ENCODE data around the gene ADCY2.
A peak's percentile ranks its signal among the peaks of the same experiment; 100 is the strongest.

The ADCY2 gene

DNA sequence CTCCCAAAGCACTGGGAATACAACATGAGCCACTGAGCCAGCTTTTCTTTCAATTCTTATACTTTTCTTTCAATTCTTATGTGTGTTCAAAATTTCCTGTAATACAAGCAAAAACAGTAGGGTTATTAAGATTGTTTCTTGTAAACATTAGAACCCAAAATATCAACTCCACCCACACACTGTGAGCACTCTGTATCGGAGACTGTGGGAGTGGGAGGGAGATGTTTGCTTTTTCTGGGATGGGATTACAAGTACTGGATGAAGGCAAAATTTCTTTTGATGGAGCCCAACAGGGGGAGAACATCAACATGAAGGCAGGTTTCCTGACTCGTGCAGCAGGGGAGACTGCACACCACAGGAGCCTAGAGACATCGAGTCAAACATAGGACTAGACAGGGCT lies 459.7 kb downstream of the ADCY2 start:
- Histone ChIP-seq H3K27me3 (ENCODE audit: insufficient read depth, low read length, poor library complexity) (no peaks in the 10 kb centered on the region), H3K4ac (ENCODE audit: low read depth, low read length) (no peak overlapping the region), H3K79me1 (ENCODE audit: low read length) (no peaks in the 10 kb centered on the region), H3K36me3 (ENCODE audit: control insufficient read depth, insufficient read depth, low read length) (no peaks in the 10 kb centered on the region), H2BK5ac (ENCODE audit: low read length) (no peak overlapping the region), H2BK15ac (replicated peaks; ENCODE audit: low read depth) (no peak overlapping the region), H3K79me2 (ENCODE audit: control insufficient read depth, insufficient read depth, low read length) (no peaks in the 10 kb centered on the region), H3K27ac (ENCODE audit: low read depth, low read length) (no peak overlapping the region), H3K4me2 (ENCODE audit: low read length) (no peak overlapping the region), H3K18ac (ENCODE audit: low read length) (no peak overlapping the region), H3K9ac (ENCODE audit: low read length) (no peak overlapping the region), H3K56ac (ENCODE audit: low read length) (no peak overlapping the region), H3K4me1 (ENCODE audit: control insufficient read depth, low read depth, low read length) (no peaks in the 10 kb centered on the region), H2BK120ac (ENCODE audit: low read depth, low read length) (no peak overlapping the region), H4K8ac (ENCODE audit: low read depth, low read length) (no peak overlapping the region), H3K23ac (ENCODE audit: low read length) (no peak overlapping the region), H2AK5ac (ENCODE audit: low read length) (no peak overlapping the region), H4K5ac (ENCODE audit: low read length) (no peak overlapping the region), H3K4me3 (ENCODE audit: low read length) (no peak overlapping the region)
- DNase-seq: no peak
- no CpG with 5 or more reads among the region's 3 CpGs for WGBS (ENCODE audit: extremely low coverage, insufficient coverage, low lambda C conversion rate)

- Histone ChIP-seq H4K8ac (ENCODE audit: low read depth, low read length) (no peak overlapping the region), H2BK15ac (replicated peaks; ENCODE audit: low read depth) (no peak overlapping the region), H3K36me3 (ENCODE audit: control insufficient read depth, insufficient read depth, low read length) (no peaks in the 10 kb centered on the region), H3K4ac (ENCODE audit: low read depth, low read length) (no peak overlapping the region), H2BK120ac (ENCODE audit: low read depth, low read length) (no peak overlapping the region), H3K4me3 (ENCODE audit: low read length) (no peak overlapping the region), H3K79me1 (ENCODE audit: low read length) (no peaks in the 10 kb centered on the region), H3K18ac (ENCODE audit: low read length) (no peak overlapping the region), H3K56ac (ENCODE audit: low read length) (no peak overlapping the region), H4K5ac (ENCODE audit: low read length) (no peak overlapping the region), H3K27me3 (ENCODE audit: insufficient read depth, low read length, poor library complexity) (no peaks in the 10 kb centered on the region), H2BK5ac (ENCODE audit: low read length) (no peak overlapping the region), H3K4me2 (ENCODE audit: low read length) (no peak overlapping the region), H2AK5ac (ENCODE audit: low read length) (no peak overlapping the region), H3K9ac (ENCODE audit: low read length) (no peak overlapping the region), H3K79me2 (ENCODE audit: control insufficient read depth, insufficient read depth, low read length) (no peaks in the 10 kb centered on the region), H3K4me1 (ENCODE audit: control insufficient read depth, low read depth, low read length) (no peaks in the 10 kb centered on the region), H3K23ac (ENCODE audit: low read length) (no peak overlapping the region), H3K27ac (ENCODE audit: low read depth, low read length) (no peak overlapping the region)
- no CpG with 5 or more reads among the region's 2 CpGs for WGBS (ENCODE audit: extremely low coverage, insufficient coverage, low lambda C conversion rate)
- peak; percentile 77 for DNase-seq
Measured at GRCh38 chr5:7856855-7857254, 460.9 kb downstream of the ADCY2 start.

DNA sequence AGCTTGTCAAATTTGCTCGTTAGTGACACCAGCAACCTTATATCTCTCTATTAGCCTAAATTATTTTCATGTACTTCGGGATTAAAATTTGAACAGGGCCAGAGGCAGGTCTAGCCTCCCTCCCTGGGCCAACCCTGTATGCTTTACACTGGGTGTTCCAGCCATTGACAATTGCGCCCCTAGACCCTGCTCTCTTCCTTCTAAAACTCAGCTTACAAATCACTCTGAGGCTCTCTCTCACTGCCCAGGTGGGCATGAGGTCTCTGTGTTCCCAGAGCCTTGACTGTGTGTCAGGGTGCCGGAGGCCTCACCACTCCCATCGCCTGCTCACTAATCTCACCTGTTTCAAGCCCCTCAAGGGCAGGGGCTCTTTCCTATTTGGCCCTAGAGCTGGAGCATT lies 461.4 kb downstream of the ADCY2 start:
- no peak overlapping the region for H4K5ac ChIP-seq (ENCODE audit: low read length)
- H3K56ac ChIP-seq (ENCODE audit: low read length): no peak overlapping the region
- H3K4me3 ChIP-seq (ENCODE audit: low read length): no peak overlapping the region
- H3K27ac ChIP-seq (ENCODE audit: low read depth, low read length): no peak overlapping the region
- no peaks in the 10 kb centered on the region for H3K79me2 ChIP-seq (ENCODE audit: control insufficient read depth, insufficient read depth, low read length)
- WGBS (ENCODE audit: extremely low coverage, insufficient coverage, low lambda C conversion rate): no CpG with 5 or more reads among the region's 5 CpGs
- H2BK15ac ChIP-seq (replicated peaks; ENCODE audit: low read depth): no peak overlapping the region
- no peak overlapping the region for H3K18ac ChIP-seq (ENCODE audit: low read length)
- H3K9ac ChIP-seq (ENCODE audit: low read length): no peak overlapping the region
- H4K8ac ChIP-seq (ENCODE audit: low read depth, low read length): no peak overlapping the region
- no peaks in the 10 kb centered on the region for H3K79me1 ChIP-seq (ENCODE audit: low read length)
- H3K4me2 ChIP-seq (ENCODE audit: low read length): no peak overlapping the region
- no peak overlapping the region for H2AK5ac ChIP-seq (ENCODE audit: low read length)
- H2BK120ac ChIP-seq (ENCODE audit: low read depth, low read length): no peak overlapping the region
- no peak overlapping the region for H2BK5ac ChIP-seq (ENCODE audit: low read length)
- H3K27me3 ChIP-seq (ENCODE audit: insufficient read depth, low read length, poor library complexity): no peaks in the 10 kb centered on the region
- no peak overlapping the region for H3K4ac ChIP-seq (ENCODE audit: low read depth, low read length)
- no peaks in the 10 kb centered on the region for H3K36me3 ChIP-seq (ENCODE audit: control insufficient read depth, insufficient read depth, low read length)
- no peak overlapping the region for H3K23ac ChIP-seq (ENCODE audit: low read length)
- DNase-seq: no peak
- H3K4me1 ChIP-seq (ENCODE audit: control insufficient read depth, low read depth, low read length): no peaks in the 10 kb centered on the region

DNA sequence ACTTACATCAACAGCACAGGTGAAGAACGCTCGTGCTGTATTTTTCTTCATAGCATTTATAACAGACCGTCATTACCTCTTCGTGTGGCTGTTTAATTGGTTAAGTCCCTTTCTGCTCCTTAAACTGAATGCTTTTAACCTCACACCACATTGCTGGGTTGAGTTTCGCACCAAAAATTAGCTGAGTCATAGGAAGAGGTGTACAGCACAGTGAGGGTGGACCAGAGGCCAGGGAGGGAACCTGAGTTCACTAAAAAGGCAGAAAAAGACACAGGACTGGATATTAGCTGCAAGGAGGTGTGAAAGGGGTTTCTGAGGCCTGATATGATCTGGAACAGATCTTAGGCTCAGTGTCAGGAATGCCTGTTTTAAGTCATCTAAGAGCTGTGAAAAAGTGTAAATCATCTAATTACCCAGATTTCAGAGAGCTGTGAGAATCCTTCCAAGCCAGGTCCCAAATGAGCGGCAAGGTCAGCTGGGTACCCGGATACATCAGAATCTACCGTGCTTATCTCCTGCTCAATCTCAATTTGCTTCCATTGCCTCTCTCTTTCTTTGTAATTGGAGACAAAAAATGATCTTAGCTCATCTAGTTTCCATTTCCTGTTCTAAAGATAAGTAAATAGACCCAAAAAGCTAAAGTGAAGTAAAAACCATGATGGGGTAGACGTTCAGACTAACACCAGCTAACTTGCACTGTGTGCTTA lies 462.1 kb downstream of the ADCY2 start:
- Histone ChIP-seq H3K36me3 (ENCODE audit: control insufficient read depth, insufficient read depth, low read length) (no peaks in the 10 kb centered on the region), H2BK120ac (ENCODE audit: low read depth, low read length) (no peak overlapping the region), H3K4ac (ENCODE audit: low read depth, low read length) (no peak overlapping the region), H3K4me3 (ENCODE audit: low read length) (no peak overlapping the region), H3K56ac (ENCODE audit: low read length) (no peak overlapping the region), H3K4me1 (ENCODE audit: control insufficient read depth, low read depth, low read length) (no peaks in the 10 kb centered on the region), H3K79me2 (ENCODE audit: control insufficient read depth, insufficient read depth, low read length) (no peaks in the 10 kb centered on the region), H4K8ac (ENCODE audit: low read depth, low read length) (no peak overlapping the region), H3K18ac (ENCODE audit: low read length) (no peak overlapping the region), H3K23ac (ENCODE audit: low read length) (no peak overlapping the region), H2AK5ac (ENCODE audit: low read length) (no peak overlapping the region), H3K27ac (ENCODE audit: low read depth, low read length) (no peak overlapping the region), H3K9ac (ENCODE audit: low read length) (no peak overlapping the region), H2BK15ac (replicated peaks; ENCODE audit: low read depth) (no peak overlapping the region), H3K79me1 (ENCODE audit: low read length) (no peaks in the 10 kb centered on the region), H2BK5ac (ENCODE audit: low read length) (no peak overlapping the region), H4K5ac (ENCODE audit: low read length) (no peak overlapping the region), H3K4me2 (ENCODE audit: low read length) (no peak overlapping the region), H3K27me3 (ENCODE audit: insufficient read depth, low read length, poor library complexity) (no peaks in the 10 kb centered on the region)
- no peak for DNase-seq
- WGBS (ENCODE audit: extremely low coverage, insufficient coverage, low lambda C conversion rate): no CpG with 5 or more reads among the region's 9 CpGs

- Histone ChIP-seq H3K18ac (ENCODE audit: low read length) (no peak overlapping the region), H2BK120ac (ENCODE audit: low read depth, low read length) (no peak overlapping the region), H3K4me2 (ENCODE audit: low read length) (no peak overlapping the region), H3K56ac (ENCODE audit: low read length) (no peak overlapping the region), H3K27me3 (ENCODE audit: insufficient read depth, low read length, poor library complexity) (no peaks in the 10 kb centered on the region), H3K36me3 (ENCODE audit: control insufficient read depth, insufficient read depth, low read length) (no peaks in the 10 kb centered on the region), H2BK5ac (ENCODE audit: low read length) (no peak overlapping the region), H3K79me1 (ENCODE audit: low read length) (peaks cover 2% of the 10 kb centered on the region), H3K9ac (ENCODE audit: low read length) (no peak overlapping the region), H3K27ac (ENCODE audit: low read depth, low read length) (no peak overlapping the region), H3K4me1 (ENCODE audit: control insufficient read depth, low read depth, low read length) (no peaks in the 10 kb centered on the region), H3K4me3 (ENCODE audit: low read length) (no peak overlapping the region), H3K4ac (ENCODE audit: low read depth, low read length) (no peak overlapping the region), H2BK15ac (replicated peaks; ENCODE audit: low read depth) (no peak overlapping the region), H4K8ac (ENCODE audit: low read depth, low read length) (no peak overlapping the region), H4K5ac (ENCODE audit: low read length) (no peak overlapping the region), H2AK5ac (ENCODE audit: low read length) (no peak overlapping the region), H3K79me2 (ENCODE audit: control insufficient read depth, insufficient read depth, low read length) (peaks cover 18% of the 10 kb centered on the region), H3K23ac (ENCODE audit: low read length) (no peak overlapping the region)
- WGBS (ENCODE audit: extremely low coverage, insufficient coverage, low lambda C conversion rate): no CpG with 5 or more reads among the region's 2 CpGs
- DNase-seq: no peak
Measured at GRCh38 chr5:7866196-7866595, 470.3 kb downstream of the ADCY2 start.

GRCh38 chr5:7867260-7867659 lies 471.3 kb downstream of the ADCY2 start:
- Histone ChIP-seq H2BK120ac (ENCODE audit: low read depth, low read length) (no peak overlapping the region), H3K36me3 (ENCODE audit: control insufficient read depth, insufficient read depth, low read length) (no peaks in the 10 kb centered on the region)
- no CpG with 5 or more reads among the region's 3 CpGs for WGBS (ENCODE audit: extremely low coverage, insufficient coverage, low lambda C conversion rate)

More at GRCh38 chr5:7867260-7867659, 471.3 kb downstream of the ADCY2 start:
- DNase-seq: no peak
- Histone ChIP-seq H2BK15ac (replicated peaks; ENCODE audit: low read depth) (no peak overlapping the region), H2BK5ac (ENCODE audit: low read length) (no peak overlapping the region), H3K79me2 (ENCODE audit: control insufficient read depth, insufficient read depth, low read length) (peaks cover 26% of the 10 kb centered on the region), H3K79me1 (ENCODE audit: low read length) (peaks cover 8% of the 10 kb centered on the region), H3K56ac (ENCODE audit: low read length) (no peak overlapping the region), H3K4ac (ENCODE audit: low read depth, low read length) (no peak overlapping the region), H3K4me3 (ENCODE audit: low read length) (no peak overlapping the region), H4K5ac (ENCODE audit: low read length) (no peak overlapping the region), H3K27ac (ENCODE audit: low read depth, low read length) (no peak overlapping the region), H3K18ac (ENCODE audit: low read length) (no peak overlapping the region), H2AK5ac (ENCODE audit: low read length) (no peak overlapping the region), H3K27me3 (ENCODE audit: insufficient read depth, low read length, poor library complexity) (no peaks in the 10 kb centered on the region), H4K8ac (ENCODE audit: low read depth, low read length) (no peak overlapping the region), H3K4me1 (ENCODE audit: control insufficient read depth, low read depth, low read length) (no peaks in the 10 kb centered on the region), H3K4me2 (ENCODE audit: low read length) (no peak overlapping the region), H3K23ac (ENCODE audit: low read length) (no peak overlapping the region), H3K9ac (ENCODE audit: low read length) (no peak overlapping the region)

All from mesendoderm (in vitro differentiated cells).